LNCAP (cell line): ENCODE data around the gene TOPORS.

Source experiments
- CTCF ChIP-seq: fragments of 450-650 bp; IDR thresholded peaks from 2 replicates; pipeline ENCODE4 v1.5.1; 2017; ENCODE audit warnings: mild to moderate bottlenecking

The TOPORS gene

GRCh38 chr9:32554591-32554990, 2.2 kb upstream of the TOPORS start:
- no peak for TF ChIP-seq CTCF

- TF ChIP-seq CTCF, result no peak
Observed at GRCh38 chr9:32554107-32554506, 1.7 kb upstream of the TOPORS start.

GRCh38 chr9:32551276-32552051, 922 bp downstream of the TOPORS start:
- TF ChIP-seq CTCF, result no peak

- no peak; the same call in 1 of the 2 replicates for TF ChIP-seq CTCF
Observed at GRCh38 chr9:32550562-32551275, 1.7 kb downstream of the TOPORS start.

- TF ChIP-seq CTCF, result no peak
Observed at GRCh38 chr9:32550150-32550561, 2.2 kb downstream of the TOPORS start.

- no peak for TF ChIP-seq CTCF
Observed at GRCh38 chr9:32545884-32546283, 6.5 kb downstream of the TOPORS start.

GRCh38 chr9:32543047-32543446, 9.3 kb downstream of the TOPORS start:
- no peak for TF ChIP-seq CTCF
